CD4-positive, alpha-beta T cell treated with Interleukin-4 for 1 hour (primary cell): ENCODE results near the gene ZC3H4.

ENCODE experiments used
- DNase-seq, 2 donors: peaks; one replicate each; pipeline ENCODE4 v3.0.0-alpha.2; 2020 to 2022

Gene ZC3H4

GRCh38 chr19:47018923-47019322 lies 94.7 kb downstream of the ZC3H4 start:
- no peak for DNase-seq
